ENCODE measurements around the gene C20orf96.
A peak's percentile ranks its signal among the peaks of the same experiment; 100 is the strongest.
"Not testable (repeated sequence)": the region's sequence is repeated elsewhere in the genome, so short reads cannot be mapped to it uniquely, and the experiment has no call there.

C20orf96 gene

GRCh38 chr20:290084-290831, at the start of gene C20orf96:
C20orf96 (minus strand) TSS chr20:290750; CDS start chr20:290610, 140 bp downstream.
- ChIA-PET CTCF (no interaction called here), POLR2A (interaction anchor here (1.5 kb wide), 1 partner anchor 35 kb away, joined by 4 read pairs; the partner anchor contains the start of gene SOX12)
- peak; percentile 92 for TF ChIP-seq L3MBTL2 (conservative IDR thresholded peaks at IDR 0.05)
- TF ChIP-seq HDGF (IDR thresholded peaks at IDR 0.05; ENCODE audit: borderline replicate concordance), result no peak
- TF ChIP-seq SP1 (IDR thresholded peaks at IDR 0.05), result no peak
- TF ChIP-seq ZNF384 (IDR thresholded peaks at IDR 0.05), result peak; percentile 95
- DNase-seq (ENCODE audit: extremely low spot score), result peak; percentile 95

- DNase-seq (ENCODE audit: extremely low spot score), result not testable (repeated sequence)
- CTCF ChIA-PET, result interaction anchor here (1.3 kb wide), 1 partner anchor 39 kb away, joined by 4 read pairs; the partner anchor contains the start of gene ZCCHC3
- POLR2A ChIA-PET, result interaction anchor here (2.2 kb wide), 1 partner anchor 11 kb away, joined by 9 read pairs; the partner anchor contains the start of gene NRSN2
These were observed 45.5 kb upstream of the C20orf96 start for GRCh38 chr20:336040-336439.

- no peak for DNase-seq (ENCODE audit: extremely low spot score)
- ChIA-PET CTCF (no interaction called here), POLR2A (interaction anchor here (0.7 to 1.9 kb wide), 2 partner anchors 13 to 33 kb away, joined by 3 to 5 read pairs; partner anchors contain the start of gene NRSN2)
- TF ChIP-seq L3MBTL2 (conservative IDR thresholded peaks at IDR 0.05), result no peak
- TF ChIP-seq ELF4 (IDR thresholded peaks at IDR 0.05), result no peak
- no peak for TF ChIP-seq TARDBP (IDR thresholded peaks at IDR 0.05)
- no peak for TF ChIP-seq BHLHE40 (IDR thresholded peaks at IDR 0.05; ENCODE audit: borderline replicate concordance)
- no peak for TF ChIP-seq ARNT (IDR thresholded peaks at IDR 0.05)
- no peak for TF ChIP-seq ZNF384 (IDR thresholded peaks at IDR 0.05)
- TF ChIP-seq SUZ12 (IDR thresholded peaks at IDR 0.05), result no peak
- no peak for TF ChIP-seq FOXK2 (IDR thresholded peaks at IDR 0.05)
- TF ChIP-seq LEF1 (IDR thresholded peaks at IDR 0.05; ENCODE audit: borderline replicate concordance), result no peak
- no peak for TF ChIP-seq SP1 (IDR thresholded peaks at IDR 0.05)
- TF ChIP-seq CTBP1 (IDR thresholded peaks at IDR 0.05; ENCODE audit: borderline replicate concordance), result no peak
- TF ChIP-seq HDGF (IDR thresholded peaks at IDR 0.05; ENCODE audit: borderline replicate concordance), result no peak
- no peak for TF ChIP-seq NFRKB (IDR thresholded peaks at IDR 0.05)
- no peak for TF ChIP-seq FOXM1 (IDR thresholded peaks at IDR 0.05; ENCODE audit: borderline replicate concordance)
These were observed 44.0 kb upstream of the C20orf96 start for GRCh38 chr20:334578-334977.

GRCh38 chr20:330233-331149, 39.9 kb upstream of the C20orf96 start:
- ChIA-PET CTCF (interaction anchor here (0.5 to 2.8 kb wide), 12 partner anchors 12 to 146 kb away, joined by 3 to 24 read pairs (median 4); partner anchors contain the start of gene NRSN2), POLR2A (interaction anchor here (0.9 to 4.1 kb wide), 7 partner anchors 7 to 73 kb away, joined by 3 to 29 read pairs (median 5); partner anchors contain the start of genes DEFB132, NRSN2 and ZCCHC3)
- TF ChIP-seq SUZ12 (IDR thresholded peaks at IDR 0.05) (no peak), ELF4 (IDR thresholded peaks at IDR 0.05) (0 out of 2 replicates have a peak, but pooled peaks have one; percentile 13)
- DNase-seq (ENCODE audit: extremely low spot score), result peak; percentile 68

- ChIA-PET POLR2A (interaction anchor here (0.9 to 4.1 kb wide), 5 partner anchors 8 to 64 kb away, joined by 4 to 29 read pairs (median 5); partner anchors contain the start of genes NRSN2 and ZCCHC3), CTCF (interaction anchor here (0.8 to 2.8 kb wide), 4 partner anchors 16 to 110 kb away, joined by 3 to 24 read pairs (median 6); partner anchors contain the start of gene NRSN2)
- TF ChIP-seq L3MBTL2 (conservative IDR thresholded peaks at IDR 0.05) (no peak), CTBP1 (IDR thresholded peaks at IDR 0.05; ENCODE audit: borderline replicate concordance) (no peak), ARNT (IDR thresholded peaks at IDR 0.05) (no peak), ELF4 (IDR thresholded peaks at IDR 0.05) (no peak), FOXK2 (IDR thresholded peaks at IDR 0.05) (no peak), FOXA1 (IDR thresholded peaks at IDR 0.05) (no peak), NFRKB (IDR thresholded peaks at IDR 0.05) (no peak), HDGF (IDR thresholded peaks at IDR 0.05; ENCODE audit: borderline replicate concordance) (no peak), LEF1 (IDR thresholded peaks at IDR 0.05; ENCODE audit: borderline replicate concordance) (no peak)
- DNase-seq (ENCODE audit: extremely low spot score), result no peak
These were observed 39.3 kb upstream of the C20orf96 start for GRCh38 chr20:329851-330232.

GRCh38 chr20:328975-329695, 38.6 kb upstream of the C20orf96 start:
- DNase-seq (ENCODE audit: extremely low spot score), result no peak
- POLR2A ChIA-PET, result interaction anchor here (0.5 to 4.1 kb wide), 7 partner anchors 9 to 32 kb away, joined by 3 to 29 read pairs (median 5); partner anchors contain the start of genes NRSN2 and ZCCHC3
- TF ChIP-seq SUZ12 (IDR thresholded peaks at IDR 0.05), result no peak
- no peak for TF ChIP-seq CTBP1 (IDR thresholded peaks at IDR 0.05; ENCODE audit: borderline replicate concordance)
- no peak for TF ChIP-seq ELF4 (IDR thresholded peaks at IDR 0.05)
- TF ChIP-seq L3MBTL2 (conservative IDR thresholded peaks at IDR 0.05), result no peak
- no peak for TF ChIP-seq HDGF (IDR thresholded peaks at IDR 0.05; ENCODE audit: borderline replicate concordance)
- no peak for TF ChIP-seq TARDBP (IDR thresholded peaks at IDR 0.05)
- TF ChIP-seq FOXM1 (IDR thresholded peaks at IDR 0.05; ENCODE audit: borderline replicate concordance), result no peak
- CTCF ChIA-PET, result interaction anchor here (0.8 to 2.8 kb wide), 2 partner anchors 17 to 110 kb away, joined by 3 to 24 read pairs; partner anchors contain the start of gene NRSN2
